ENCODE data around the gene THYN1. TPM values are rescaled to one million over a fixed set of nuclear protein-coding genes. Genes with fewer than 3 reads are reported as not detected.

Gene THYN1
- total and polyA plus RNA-seq, 12 donors = 32.2 to 49.5 (median 43.4) TPM

GRCh38 chr11:134292661-134293060 lies 39.5 kb upstream of the THYN1 start:
- Histone ChIP-seq H3K27me3 (peaks cover 0 to 8% (median 0%) of the 10 kb centered on the region in 7 donors), H3K4me3 (no peak overlapping the region), H3K4me1 (no peaks in the 10 kb centered on the region), H3K36me3 (no peaks in the 10 kb centered on the region), H3K27ac (no peak overlapping the region), H3K9me3 (no peaks in the 10 kb centered on the region)
- ATAC-seq = no peak
- 73 to 89% methylated on average over 15 of the region's 15 CpGs for WGBS, 2 donors
- DNase-seq = no peak
- TF ChIP-seq, protein P1, sequence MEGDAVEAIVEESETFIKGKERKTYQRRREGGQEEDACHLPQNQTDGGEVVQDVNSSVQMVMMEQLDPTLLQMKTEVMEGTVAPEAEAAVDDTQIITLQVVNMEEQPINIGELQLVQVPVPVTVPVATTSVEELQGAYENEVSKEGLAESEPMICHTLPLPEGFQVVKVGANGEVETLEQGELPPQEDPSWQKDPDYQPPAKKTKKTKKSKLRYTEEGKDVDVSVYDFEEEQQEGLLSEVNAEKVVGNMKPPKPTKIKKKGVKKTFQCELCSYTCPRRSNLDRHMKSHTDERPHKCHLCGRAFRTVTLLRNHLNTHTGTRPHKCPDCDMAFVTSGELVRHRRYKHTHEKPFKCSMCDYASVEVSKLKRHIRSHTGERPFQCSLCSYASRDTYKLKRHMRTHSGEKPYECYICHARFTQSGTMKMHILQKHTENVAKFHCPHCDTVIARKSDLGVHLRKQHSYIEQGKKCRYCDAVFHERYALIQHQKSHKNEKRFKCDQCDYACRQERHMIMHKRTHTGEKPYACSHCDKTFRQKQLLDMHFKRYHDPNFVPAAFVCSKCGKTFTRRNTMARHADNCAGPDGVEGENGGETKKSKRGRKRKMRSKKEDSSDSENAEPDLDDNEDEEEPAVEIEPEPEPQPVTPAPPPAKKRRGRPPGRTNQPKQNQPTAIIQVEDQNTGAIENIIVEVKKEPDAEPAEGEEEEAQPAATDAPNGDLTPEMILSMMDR (IDR thresholded peaks at IDR 0.05) = no peak
- intact Hi-C loops (cut with DNase I) = no loop called here

GRCh38 chr11:134291196-134291595 lies 38.0 kb upstream of the THYN1 start:
- WGBS, 2 donors = 77 to 97% methylated on average over 6 of the region's 6 CpGs
- no peaks in the 10 kb centered on the region for H3K9me3 ChIP-seq
- H3K4me3 ChIP-seq = no peak overlapping the region

GRCh38 chr11:134290646-134291045 lies 37.5 kb upstream of the THYN1 start:
- intact Hi-C loops (cut with DNase I) = no loop called here
- Histone ChIP-seq H3K4me1 (no peaks in the 10 kb centered on the region), H3K27me3 (peaks cover 0 to 8% (median 0%) of the 10 kb centered on the region in 7 donors), H3K4me3 (no peak overlapping the region), H3K9me3 (no peaks in the 10 kb centered on the region), H3K36me3 (no peaks in the 10 kb centered on the region), H3K27ac (no peak overlapping the region)
- ATAC-seq = no peak
- no peak for DNase-seq
- TF ChIP-seq, protein P1 (IDR thresholded peaks at IDR 0.05) = no peak
- WGBS, 2 donors = 79 to 82% methylated on average over 7 of the region's 7 CpGs

More at GRCh38 chr11:134291196-134291595, 38.0 kb upstream of the THYN1 start:
- DNase-seq (no peak), ATAC-seq (no peak)
- Histone ChIP-seq H3K27ac (no peak overlapping the region), H3K36me3 (no peaks in the 10 kb centered on the region), H3K4me1 (no peaks in the 10 kb centered on the region), H3K27me3 (peaks cover 0 to 8% (median 0%) of the 10 kb centered on the region in 7 donors)
- TF ChIP-seq, protein P1 (IDR thresholded peaks at IDR 0.05) = no peak
- intact Hi-C loops (cut with DNase I) = no loop called here

DNA sequence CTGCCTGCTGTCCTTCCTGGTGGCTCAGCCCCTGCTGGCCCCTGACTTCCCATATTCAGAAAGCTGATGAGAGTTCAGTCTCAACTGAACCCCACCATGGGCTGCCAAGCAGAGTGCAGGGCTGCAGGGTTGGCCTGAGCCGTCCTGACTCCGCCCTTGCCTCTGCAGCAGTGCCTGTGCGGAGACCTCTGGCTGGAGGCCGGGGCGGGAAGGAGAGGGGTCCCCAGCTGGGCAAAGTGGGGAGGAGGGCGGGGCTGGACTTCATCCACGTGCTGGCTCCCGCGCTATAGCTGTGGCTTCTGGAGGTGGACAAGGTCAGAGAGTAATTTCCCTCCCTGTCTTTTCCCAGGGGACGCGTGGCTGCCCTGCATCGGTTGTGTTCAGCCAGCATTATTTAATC lies 36.6 kb upstream of the THYN1 start:
- 37 to 40% methylated on average over 12 of the region's 12 CpGs for WGBS, 2 donors
- intact Hi-C loops (cut with DNase I) = no loop called here
- Histone ChIP-seq H3K4me1 (no peaks in the 10 kb centered on the region), H3K4me3 (no peak overlapping the region), H3K9me3 (no peaks in the 10 kb centered on the region), H3K27me3 (peaks cover 0 to 7% (median 0%) of the 10 kb centered on the region in 7 donors), H3K27ac (no peak overlapping the region), H3K36me3 (no peaks in the 10 kb centered on the region)
- DNase-seq (no peak), ATAC-seq (peak in 6 of 8 donors; percentile 19 to 48 (median 26))
- TF ChIP-seq, protein P1 (IDR thresholded peaks at IDR 0.05) = no peak
